ENCODE measurements around the gene HOXC5.
"Not testable (repeated sequence)": the region's sequence is repeated elsewhere in the genome, so short reads cannot be mapped to it uniquely, and the experiment has no call there.

The HOXC5 gene

DNA sequence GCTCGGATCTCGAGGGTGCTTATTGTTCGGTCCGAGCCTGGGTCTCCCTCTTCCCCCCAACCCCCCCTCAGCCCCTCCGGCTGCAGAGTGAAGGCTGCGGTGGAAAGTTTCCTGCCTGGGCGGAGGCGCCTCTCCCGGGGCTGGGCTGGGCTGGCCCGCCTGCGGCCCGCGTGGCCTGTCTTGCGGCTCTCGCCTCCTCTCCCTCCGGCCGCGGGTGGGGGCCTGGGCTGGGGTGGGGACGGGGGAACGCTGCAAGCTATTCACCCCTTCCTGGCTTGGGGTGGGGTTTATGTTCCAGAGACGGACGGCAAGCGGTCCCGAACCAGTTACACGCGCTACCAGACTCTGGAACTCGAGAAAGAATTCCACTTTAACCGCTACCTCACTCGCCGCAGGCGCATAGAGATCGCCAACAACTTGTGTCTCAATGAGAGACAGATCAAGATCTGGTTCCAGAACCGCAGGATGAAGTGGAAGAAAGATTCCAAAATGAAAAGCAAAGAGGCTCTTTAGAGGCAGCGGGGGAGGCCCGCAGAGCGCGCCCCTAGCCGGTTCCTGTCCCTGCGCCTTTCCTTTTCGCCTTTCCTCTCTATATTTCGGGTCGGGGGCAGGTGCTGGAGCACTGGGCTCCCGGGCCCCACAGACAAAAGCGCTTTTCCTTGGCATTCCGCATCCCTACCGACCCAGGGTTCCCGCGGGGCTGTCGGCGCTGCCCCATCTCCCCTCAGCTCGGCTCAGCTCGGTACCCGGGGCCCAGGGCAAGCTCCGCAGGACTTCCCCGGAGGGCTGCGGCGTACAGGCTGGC is 1.3 kb downstream of the HOXC5 start:
- DNase-seq (ENCODE audit: low read depth): no peak

DNA sequence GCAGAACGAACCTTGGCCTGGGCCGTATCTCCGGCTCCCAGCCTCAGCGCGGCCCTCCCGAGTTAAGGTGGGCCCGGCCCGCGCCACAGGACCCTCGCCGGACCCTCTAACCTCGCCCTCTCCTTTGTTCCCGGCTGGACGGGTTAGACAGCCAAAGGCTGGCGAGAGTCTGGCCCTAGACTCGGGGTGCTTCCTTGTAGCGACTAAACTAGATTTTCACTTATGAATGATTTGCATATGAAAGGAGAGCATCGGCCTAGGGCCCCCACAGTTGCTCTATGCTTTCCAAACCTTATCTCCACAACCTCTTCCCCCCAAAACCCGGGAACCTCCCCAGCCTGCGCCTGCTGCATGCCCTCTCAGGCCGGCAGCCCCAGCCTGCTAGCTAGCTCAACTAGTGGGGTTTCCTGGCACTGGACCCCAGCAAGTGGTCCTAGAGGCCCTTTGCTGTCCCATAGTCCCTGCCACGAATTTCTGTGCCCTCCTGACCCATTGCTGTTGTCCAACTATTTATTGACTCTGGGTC is 2.0 kb downstream of the HOXC5 start:
- no peak for DNase-seq (ENCODE audit: low read depth)

DNA sequence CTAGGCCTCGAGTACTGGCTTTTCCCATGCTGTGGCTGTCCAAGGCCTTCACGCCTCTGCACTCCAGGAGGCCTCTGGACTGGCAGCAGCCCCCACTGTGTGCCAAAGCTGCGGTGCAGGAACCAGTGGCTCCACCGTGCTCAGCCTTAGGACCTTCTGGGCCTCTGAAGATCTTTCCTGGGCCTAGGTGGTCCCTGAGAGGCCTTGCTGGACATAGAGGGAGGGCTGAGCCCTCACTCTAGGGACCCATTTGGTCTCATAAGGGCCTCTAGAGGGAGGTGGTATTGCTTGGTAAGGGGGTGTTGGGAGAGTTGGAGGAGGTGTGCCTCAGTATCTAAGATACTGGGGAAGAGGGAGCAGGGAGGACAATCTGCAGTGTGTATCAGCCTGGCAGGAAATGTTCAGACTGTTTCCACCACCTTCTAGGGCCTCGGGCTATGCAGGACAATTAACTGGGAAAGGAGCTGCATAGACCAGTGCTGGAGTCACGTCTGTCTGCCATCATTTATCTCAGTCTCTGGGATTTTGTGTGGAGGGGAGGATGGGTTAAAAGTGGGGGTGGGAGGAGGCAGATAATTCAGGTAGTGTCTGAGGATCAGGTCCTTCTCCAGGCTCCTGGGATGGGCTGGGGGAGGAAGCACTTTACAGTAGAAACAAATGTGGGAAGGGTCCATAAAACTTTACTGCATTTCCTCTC is 2.9 kb downstream of the HOXC5 start:
- DNase-seq (ENCODE audit: low read depth): no peak

GRCh38 chr12:54036620-54037359 is 3.9 kb downstream of the HOXC5 start:
- DNase-seq (ENCODE audit: low read depth): no peak

- DNase-seq (ENCODE audit: low read depth): no peak
These were observed 4.8 kb downstream of the HOXC5 start for GRCh38 chr12:54037360-54038283.

GRCh38 chr12:54038284-54038870 is 5.5 kb downstream of the HOXC5 start:
- no peak for DNase-seq (ENCODE audit: low read depth)

- DNase-seq (ENCODE audit: low read depth): no peak
These were observed 6.1 kb downstream of the HOXC5 start for GRCh38 chr12:54038871-54039414.

DNA sequence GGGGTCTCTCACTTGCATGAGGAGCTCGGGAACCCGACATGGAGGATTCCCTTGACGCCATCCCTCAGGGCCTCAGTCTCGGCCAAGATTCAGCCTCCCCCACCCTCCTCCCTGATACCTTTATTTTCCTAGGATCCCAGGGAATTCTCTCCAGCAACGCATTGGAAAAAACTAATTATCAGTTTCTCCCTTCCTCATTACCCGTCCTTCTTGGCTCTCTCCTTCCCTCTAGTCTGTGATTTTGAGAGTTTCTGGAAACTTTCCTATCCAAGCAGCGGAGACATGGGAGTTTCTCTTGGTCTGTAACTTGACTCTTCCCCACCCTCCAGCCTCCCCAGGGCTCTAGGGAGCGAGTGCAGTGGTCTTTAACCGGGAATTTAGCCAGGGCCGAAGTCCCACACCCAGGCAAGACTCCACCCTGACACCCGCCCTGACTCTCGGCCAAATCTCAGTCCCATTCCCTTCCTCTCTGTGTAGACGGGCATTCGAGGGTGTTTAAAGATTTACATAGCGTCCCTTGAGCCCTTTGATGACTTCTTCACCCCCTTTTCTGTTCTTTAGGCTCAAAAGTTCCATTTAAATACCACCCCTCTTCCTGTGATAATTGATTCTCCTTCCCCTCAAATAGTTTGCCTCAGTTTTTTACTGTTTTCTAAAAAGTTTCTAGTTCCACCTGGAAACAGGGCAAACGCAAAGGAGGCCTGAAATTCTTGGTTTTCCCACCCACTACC is 6.7 kb downstream of the HOXC5 start:
- no peak for DNase-seq (ENCODE audit: low read depth)

DNA sequence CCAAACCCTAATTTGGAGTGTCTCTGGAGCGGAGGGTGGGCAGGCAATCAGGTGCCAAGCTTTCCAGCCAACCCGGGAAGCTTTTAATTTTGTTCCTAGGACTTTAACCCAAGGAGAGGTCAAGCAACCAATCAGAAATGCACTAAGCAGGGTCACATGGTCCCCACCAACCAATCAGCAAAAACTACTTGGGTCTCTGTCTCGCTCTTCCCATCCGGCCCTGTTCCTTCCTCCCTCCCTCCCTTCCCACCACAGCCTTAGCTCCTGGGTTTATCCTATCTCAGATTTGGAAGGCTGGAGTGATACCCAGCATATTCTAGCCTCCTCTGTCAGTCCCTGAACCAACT is 7.3 kb downstream of the HOXC5 start:
- no peak for DNase-seq (ENCODE audit: low read depth)

DNA sequence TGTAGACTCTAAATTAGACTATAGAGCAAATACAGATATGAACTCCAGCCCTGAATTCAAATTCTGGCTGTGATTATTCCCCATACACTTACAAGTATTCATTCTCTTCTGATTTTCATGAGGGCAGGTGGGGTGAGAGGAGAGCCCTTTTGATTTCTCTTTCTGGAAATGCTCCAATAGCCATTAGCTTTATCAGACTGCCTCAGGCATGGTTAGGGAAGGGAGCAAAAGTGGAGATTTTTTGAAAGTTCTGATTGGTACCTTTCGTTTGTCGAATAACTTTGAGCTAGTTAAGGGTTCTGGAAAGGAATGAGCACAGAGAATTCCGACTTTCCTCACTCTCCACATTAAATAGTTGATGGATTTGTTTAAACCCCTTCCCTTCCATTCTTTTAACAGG is 7.8 kb downstream of the HOXC5 start:
- no peak for DNase-seq (ENCODE audit: low read depth)

DNA sequence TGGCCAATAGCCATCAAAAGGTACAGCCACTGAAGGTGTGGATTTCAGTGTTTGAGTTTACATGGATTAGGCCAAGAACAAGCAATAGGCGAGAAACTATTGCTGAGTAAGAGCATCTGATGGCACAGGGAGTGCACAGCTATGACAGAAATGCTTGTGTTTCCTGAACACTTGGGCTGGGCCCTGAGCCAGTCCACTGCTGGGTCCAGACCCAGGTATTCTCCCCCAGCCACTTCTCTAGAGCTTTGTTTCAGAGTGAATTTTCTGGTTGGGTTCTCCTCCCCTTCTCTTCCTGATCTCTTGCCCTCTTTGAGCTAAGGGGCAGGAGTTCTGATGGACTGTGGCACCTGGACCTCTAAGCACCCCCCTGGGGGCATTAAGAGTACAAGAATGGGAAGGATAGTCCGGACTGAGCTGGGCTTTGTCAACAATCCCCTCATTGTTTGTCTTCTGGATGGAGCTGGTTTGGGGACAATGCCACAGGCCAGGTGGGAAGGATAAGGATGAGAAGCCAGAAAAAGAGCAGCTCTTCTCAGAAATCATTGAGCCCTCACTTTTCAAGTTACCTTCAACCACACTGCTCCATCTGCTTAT is 8.3 kb downstream of the HOXC5 start:
- DNase-seq (ENCODE audit: low read depth): no peak

GRCh38 chr12:54042033-54042432 is 9.2 kb downstream of the HOXC5 start:
- not testable (repeated sequence) for DNase-seq (ENCODE audit: low read depth)

DNA sequence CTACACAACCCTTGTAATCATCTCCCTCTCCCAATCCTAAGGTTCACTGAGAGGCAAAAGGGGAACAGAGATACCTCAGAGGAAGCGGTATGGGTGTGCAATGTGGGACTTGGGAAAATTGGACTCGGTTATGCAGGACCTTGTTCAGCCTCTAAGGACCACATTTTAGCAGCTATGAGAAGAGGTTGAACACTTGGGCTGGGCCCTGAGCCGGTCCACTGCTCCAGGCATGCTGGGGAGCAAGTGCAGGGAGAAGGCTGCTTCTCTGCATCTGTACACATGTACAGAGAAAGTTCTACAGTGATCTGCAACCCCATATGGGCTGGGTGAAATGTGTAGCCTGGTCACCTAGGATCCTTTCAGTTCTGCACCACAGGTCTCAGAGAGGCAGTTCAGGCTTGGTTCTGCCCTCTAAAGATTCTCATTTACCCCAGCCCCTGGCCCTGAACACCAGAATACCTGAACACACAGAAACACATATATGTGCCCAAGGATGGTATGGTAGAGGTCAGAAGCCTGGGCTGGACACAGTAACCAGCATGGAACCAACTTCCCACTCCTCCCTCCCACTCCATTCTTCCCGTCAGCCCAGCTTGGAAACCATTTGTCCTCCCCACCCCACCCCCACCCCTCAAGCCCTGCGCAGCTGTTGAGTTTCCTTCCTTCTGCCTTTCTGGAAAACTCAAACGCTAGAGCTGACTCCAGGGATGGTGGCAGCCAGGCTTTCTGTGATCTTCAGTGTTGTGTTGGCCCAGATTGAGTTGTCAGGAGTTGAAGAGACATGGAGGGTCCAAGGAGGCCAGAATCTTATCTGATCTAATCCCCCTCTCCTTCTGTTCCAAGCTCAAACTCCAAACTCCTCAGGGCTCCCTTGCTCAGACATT is 10.4 kb downstream of the HOXC5 start:
- DNase-seq (ENCODE audit: low read depth): no peak

- DNase-seq (ENCODE audit: low read depth): no peak
These were observed 11.7 kb downstream of the HOXC5 start for GRCh38 chr12:54044425-54045103.

DNA sequence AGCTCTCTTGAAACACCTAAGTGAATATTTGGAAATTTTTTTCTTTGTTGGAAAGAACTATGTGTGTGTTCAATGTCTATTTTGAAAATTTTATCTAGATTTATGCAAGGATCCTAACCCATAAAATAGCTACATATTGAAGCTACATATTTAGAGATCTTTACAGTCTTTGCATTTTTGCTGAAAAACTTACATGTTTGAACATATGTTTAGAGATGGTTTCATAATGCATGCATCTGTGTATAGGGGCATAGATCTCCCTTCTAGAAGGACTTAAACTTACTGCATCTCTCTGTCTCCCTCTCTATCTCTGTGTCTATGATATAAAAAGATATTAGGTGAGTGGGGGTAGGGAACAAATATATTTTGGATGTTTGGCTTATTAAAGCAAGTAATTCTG is 12.6 kb downstream of the HOXC5 start:
- DNase-seq (ENCODE audit: low read depth): no peak

DNA sequence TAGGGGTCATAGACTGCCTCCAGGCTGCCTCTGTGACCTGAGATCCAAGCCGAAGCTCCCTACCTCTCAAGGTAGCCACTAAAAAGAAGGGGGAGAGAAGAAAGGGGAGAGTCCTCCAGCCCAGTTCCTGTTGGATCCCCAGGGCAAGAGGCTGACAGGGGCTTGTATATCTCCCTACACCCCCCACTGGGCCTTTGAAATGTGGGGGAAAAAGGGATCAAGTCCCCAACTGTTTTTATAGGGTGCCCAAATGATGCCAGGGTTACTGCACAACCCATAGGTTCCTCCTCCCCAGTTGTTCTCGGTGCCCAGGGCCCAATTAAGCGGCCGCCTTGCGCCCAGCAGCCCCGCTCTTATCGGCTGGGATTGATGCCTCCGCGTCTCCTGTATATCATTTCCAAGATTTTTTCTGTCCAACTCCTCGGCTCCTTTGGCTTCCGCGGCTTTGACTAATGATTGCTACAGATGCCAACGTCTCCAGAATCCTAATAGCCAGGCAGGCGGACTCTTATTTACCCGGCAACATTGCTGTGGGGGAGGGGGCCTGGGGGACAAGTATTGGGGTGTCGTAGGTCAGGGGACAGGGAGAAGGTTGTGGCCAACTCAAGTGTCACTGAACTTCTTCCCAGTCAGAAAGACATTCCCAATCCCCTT is 13.1 kb downstream of the HOXC5 start:
- no peak for DNase-seq (ENCODE audit: low read depth)

- no peak for DNase-seq (ENCODE audit: low read depth)
These were observed 13.9 kb downstream of the HOXC5 start for GRCh38 chr12:54046809-54047159.

Data from activated T-cell treated with anti-CD3 and anti-CD28 coated beads for 48 hours (primary cell).